SHP77 treated with DMSO at 0.1 percent for 48 hours (cell line): ENCODE results near the gene RIPOR3.
"Not testable (repeated sequence)": the region's sequence is repeated elsewhere in the genome, so short reads cannot be mapped to it uniquely, and the experiment has no call there.

Experiments
- DNase-seq: peaks from one replicate; lab custom pipeline; 2025; lab: John Stamatoyannopoulos, UW

The RIPOR3 gene

GRCh38 chr20:50679753-50680104 is 11.6 kb downstream of the RIPOR3 start:
- no peak for DNase-seq

- no peak for DNase-seq
Observed at GRCh38 chr20:50678169-50678898, 13.0 kb downstream of the RIPOR3 start.

- no peak for DNase-seq
Observed at GRCh38 chr20:50676858-50677257, 14.5 kb downstream of the RIPOR3 start.

- DNase-seq = not testable (repeated sequence)
Observed at GRCh38 chr20:50676377-50676731, 15.0 kb downstream of the RIPOR3 start.

- no peak for DNase-seq
Observed at GRCh38 chr20:50675671-50676376, 15.5 kb downstream of the RIPOR3 start.

DNA sequence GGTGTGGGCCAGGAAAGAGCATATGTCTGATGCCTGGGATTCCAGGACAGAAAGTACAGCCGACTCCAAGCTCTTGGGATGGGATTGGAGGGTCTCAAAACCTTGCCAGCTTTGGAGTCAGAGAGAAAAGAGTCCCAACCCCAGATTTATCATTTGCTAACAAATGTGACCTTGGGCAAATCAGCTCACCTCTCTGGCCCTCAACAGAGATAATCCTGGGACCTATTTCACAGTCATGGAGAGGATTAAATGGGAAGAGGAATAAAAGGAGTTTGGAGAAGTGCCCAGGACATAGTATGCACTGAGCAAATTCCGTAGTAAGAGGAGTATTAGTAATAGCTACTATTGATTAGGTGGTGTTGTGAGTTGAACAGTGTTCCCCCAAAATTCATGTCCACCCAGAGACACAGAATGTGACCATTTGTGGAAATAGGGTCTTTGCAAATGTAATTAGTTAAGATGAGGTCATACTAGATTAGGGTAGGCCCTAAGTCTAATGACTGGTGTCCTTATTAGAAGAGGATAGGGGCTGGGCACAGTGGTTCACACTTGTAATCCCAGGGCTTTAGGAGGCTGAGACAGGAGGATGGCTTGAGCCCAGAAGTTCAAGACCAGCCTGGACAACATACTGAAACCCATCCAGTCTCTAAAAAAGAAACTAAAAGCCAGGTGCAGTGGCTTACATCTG is 17.1 kb downstream of the RIPOR3 start:
- no peak for DNase-seq

DNA sequence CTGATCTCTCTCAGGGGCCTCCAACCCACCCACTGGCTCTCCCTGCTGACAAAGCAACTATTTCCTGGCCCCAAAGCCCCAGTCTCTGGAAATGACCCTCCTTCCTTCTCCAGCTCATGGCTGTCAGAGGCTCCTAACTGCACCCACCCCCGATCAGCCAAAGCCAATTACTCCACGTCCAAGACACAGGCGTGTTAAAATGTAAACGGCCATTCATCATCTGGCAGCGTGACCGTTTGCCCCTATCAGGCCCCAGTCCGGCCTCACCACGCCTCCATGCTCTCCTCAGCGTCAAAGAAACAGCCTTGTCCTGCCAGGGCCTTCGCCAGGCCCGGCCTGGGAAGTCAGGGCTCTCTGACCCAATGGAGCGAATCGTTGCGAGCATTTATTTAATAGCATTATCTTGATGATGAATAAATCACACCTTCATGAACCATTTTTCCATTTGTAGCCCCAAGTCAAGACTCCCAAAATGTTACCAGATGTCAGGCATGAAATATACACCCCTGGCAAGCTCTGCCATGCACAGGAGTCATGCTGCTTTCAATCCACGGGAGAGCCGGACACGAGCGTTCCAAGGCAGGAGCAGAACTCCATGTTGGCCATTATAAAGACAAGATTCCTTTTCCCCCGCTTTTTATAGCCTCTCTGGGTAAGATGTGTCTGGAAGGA is 17.7 kb downstream of the RIPOR3 start:
- no peak for DNase-seq

- no peak for DNase-seq
Observed at GRCh38 chr20:50673146-50673465, 18.2 kb downstream of the RIPOR3 start.

- no peak for DNase-seq
Observed at GRCh38 chr20:50672400-50673145, 18.8 kb downstream of the RIPOR3 start.

GRCh38 chr20:50671626-50672025 is 19.7 kb downstream of the RIPOR3 start:
- DNase-seq = no peak

DNA sequence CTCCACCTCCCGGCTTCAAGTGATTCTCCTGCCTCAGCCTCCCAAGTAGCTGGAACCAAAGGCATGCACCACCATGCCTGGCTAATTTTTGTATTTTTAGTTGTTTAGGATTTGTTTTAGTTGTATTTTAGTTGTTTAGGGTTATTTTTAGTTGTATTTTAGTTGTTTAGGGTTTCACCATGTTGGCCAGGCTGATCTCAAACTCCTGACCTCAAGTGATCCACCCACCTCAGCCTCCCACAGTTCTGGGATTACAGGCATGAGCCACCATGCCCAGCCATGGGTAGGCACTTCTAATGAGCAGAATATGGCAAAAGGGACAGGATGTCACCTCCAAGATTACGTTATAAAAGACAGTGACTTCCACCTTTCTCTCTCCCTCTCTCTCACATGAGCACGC is 20.3 kb downstream of the RIPOR3 start:
- DNase-seq = not testable (repeated sequence)

DNA sequence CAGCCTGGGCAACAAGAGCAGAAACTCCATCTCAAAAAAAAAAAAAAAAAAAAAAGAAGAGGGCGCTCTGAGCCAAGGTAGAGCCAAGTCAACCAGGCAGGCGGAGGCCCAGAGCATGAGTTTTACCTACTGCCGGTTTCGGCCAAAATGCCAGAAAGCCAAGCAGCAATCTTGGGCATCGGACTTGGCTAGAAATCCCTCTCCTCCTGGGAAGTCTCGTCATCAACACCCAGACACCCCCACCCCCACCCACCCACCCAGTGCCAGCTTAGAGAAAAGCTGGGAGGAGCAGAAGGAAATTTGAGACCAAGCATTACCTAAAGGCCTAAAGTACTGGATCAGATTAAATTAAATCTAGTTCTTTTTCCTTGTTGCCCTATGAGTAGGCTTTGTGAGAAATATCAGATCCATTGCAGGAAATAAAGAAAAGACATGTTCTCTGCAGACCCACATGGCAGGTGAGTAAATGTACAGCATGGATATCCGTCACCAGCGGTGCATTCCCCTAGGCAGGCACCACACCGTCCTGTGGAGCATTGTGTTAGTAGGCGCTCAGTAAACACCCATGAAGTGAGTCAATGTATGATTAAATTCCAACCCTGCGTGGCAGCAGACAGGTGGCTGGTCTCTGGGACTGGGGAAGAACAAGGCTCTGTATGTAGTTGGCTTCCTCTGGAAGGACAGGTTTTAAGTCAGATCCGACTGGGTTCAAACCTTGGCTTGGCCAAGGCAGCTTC is 21.0 kb downstream of the RIPOR3 start:
- DNase-seq = no peak

DNA sequence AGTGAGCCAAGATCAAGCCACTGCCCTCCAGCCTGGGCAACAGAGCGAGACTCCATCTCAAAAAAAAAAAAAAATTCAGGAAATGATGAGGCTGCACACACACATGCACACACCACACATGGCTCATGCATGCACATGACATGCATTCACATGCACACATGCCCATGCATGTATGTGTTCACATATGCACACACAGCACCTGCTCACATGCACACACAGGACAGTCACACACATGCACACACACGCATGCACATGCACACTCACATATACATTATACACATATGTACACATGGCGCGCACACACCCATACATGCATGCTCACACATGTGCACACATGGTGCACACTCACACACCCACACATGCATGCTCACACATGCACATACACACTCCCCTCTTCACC is 22.5 kb downstream of the RIPOR3 start:
- no peak for DNase-seq

GRCh38 chr20:50668326-50668725 is 23.0 kb downstream of the RIPOR3 start:
- DNase-seq = no peak

DNA sequence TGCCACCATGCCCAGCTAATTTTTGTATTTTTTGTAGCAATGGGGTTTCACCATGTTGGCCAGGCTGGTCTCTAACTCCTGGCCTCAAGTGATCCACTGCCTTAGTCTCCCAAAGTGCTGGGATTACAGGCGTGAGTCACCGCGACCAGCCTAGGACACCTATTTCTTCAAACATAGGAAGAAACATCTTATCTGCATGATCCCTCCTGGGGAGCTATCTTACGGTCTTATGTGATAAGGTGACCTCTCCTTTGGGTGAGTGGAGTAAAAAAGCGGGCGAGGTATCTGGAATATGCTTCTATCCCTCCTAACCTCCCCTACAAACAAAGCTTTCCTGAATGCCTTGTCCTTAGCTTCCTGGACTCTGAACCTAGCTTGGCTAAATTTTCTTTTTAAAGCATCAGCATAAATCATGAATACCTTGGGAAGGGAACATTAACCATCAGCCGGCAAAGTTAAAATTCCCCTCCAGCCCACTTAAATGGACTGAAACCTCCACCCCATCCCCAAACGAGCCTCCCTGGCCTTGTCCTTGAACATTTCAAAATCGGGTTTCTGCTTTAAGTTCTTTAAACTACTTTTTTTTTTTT is 24.5 kb downstream of the RIPOR3 start:
- DNase-seq = no peak

GRCh38 chr20:50664254-50664653 is 27.1 kb downstream of the RIPOR3 start:
- DNase-seq = no peak

DNA sequence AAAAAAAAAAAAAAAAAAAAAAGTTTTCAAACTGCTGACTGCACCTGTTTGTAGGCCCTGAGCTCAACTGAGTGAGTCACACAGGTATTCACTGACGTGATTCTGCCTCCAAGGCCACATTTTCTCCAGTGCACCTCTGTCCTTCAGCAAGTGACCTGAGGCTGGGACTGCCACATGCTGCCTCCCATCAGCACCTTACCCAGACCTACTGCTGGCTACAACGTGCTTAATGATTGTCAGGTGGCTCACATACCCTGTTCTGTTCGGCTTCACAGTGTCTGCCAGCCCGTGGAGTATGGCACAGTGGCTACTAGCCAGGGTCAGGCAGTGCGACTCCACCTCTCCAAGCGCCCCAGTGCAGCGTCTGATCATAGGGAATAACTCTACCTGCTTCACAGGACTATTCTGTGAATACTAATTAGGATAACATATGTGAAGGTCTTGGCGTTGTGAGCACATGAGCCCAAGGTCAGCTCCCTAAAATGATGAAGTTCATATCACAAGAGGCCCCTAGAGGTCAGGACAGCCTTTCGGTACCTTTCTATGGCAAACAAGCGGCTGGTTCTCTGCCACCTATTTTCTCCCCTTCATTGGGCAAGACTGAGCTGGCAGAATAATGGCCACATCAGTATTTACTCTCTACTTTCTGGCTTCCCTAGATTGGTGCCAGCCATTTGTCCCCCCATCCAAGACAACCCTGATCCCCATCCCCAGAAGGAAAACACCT is 28.1 kb downstream of the RIPOR3 start:
- no peak for DNase-seq

- no peak for DNase-seq
Observed at GRCh38 chr20:50659975-50660670, 31.2 kb downstream of the RIPOR3 start.

DNA sequence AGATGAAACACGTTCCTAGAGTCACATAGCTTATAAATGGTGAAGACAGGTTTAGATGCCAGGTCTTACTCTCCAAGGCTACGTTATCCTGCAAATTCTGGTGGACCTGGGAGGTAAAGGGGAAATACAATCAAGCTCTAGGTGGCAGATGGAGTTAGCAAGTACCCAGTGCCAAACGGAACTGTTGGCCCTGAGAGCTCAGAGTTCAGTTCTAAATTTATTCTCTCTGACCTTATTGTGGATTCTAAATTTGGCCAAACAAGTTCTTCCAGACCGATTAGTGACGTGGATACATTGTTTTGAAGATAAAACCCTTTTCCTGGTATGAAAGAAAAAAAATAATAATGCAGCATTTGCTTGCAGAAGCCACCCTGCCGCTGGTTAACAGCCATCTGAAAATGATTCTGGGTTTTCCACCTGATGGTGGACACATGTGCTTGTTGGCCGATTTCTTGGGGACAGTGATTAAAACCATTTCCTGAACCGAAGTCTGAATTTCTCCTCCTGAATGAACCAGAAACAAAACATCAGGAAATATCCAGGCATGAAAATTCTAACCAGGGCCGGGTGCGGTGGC is 32.5 kb downstream of the RIPOR3 start:
- DNase-seq = no peak
